ENCODE data around the gene ANKHD1. TPM values are rescaled to one million over a fixed set of nuclear protein-coding genes. Genes with fewer than 3 reads are reported as not detected.

Gene ANKHD1
- total and polyA plus RNA-seq, 10 donors, result 30.5 to 235 (median 157) TPM

DNA sequence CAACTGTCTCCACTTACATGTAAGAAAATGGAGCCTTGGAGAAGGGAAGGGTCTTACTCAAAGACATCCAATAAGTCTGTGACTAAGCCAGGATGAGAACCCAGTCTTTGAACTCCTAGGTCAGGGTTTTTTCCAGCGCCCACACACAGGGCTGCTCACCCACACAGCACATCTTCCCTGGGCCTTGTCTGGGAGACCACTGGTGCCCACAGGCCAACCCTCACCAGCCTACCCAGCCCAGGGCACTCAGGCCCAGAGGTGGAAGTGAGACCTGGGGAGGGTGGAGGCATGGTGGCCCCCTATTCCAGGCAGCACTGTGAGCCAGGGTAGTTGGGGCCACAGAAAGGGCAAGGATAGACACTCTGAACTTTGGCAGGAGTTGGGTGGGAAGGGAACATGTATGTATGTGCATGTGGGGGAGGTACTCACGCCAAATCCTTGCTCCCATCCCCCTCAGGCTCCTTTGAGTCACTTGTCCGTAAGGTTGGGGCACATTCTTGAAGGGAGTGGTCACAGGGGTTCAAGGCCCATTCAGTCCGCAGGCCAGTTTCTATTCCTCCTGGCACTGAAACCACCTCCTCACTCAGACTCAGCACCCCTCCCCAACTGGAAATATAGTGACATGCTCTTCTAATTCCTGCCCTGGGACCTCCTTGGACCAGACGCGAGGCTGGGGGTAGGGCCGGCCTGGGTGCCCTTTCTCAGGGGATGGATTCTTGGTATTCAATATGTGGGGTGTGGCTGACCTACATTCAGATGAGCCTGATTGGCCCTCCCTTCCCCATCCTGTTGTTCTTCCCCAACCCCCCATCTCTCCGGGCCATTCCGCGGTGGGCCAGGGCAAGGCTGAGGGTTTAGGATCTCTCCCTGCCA lies 44.5 kb upstream of the ANKHD1 start:
- peaks cover 0 to 11% (median 0%) of the 10 kb centered on the region in 7 donors for H3K27me3 ChIP-seq (replicated peaks in 1 of 7)
- intact Hi-C loops (cut with DNase I; ENCODE audit: low total_unique reads), result no loop called here
- peak overlapping the region in 2 of 8 donors; percentile 3 to 43 for H3K4me3 ChIP-seq
- TF ChIP-seq POLR2AphosphoS5 (IDR thresholded peaks at IDR 0.05) (no peak), POLR2A (IDR thresholded peaks at IDR 0.05) (no peak)
- TF ChIP-seq, protein P1, sequence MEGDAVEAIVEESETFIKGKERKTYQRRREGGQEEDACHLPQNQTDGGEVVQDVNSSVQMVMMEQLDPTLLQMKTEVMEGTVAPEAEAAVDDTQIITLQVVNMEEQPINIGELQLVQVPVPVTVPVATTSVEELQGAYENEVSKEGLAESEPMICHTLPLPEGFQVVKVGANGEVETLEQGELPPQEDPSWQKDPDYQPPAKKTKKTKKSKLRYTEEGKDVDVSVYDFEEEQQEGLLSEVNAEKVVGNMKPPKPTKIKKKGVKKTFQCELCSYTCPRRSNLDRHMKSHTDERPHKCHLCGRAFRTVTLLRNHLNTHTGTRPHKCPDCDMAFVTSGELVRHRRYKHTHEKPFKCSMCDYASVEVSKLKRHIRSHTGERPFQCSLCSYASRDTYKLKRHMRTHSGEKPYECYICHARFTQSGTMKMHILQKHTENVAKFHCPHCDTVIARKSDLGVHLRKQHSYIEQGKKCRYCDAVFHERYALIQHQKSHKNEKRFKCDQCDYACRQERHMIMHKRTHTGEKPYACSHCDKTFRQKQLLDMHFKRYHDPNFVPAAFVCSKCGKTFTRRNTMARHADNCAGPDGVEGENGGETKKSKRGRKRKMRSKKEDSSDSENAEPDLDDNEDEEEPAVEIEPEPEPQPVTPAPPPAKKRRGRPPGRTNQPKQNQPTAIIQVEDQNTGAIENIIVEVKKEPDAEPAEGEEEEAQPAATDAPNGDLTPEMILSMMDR (IDR thresholded peaks at IDR 0.05 in 8 of 11, conservative IDR thresholded peaks at IDR 0.05 in 3 of 11), result no peak
- H3K9me3 ChIP-seq, result no peaks in the 10 kb centered on the region
- H3K36me3 ChIP-seq, result no peaks in the 10 kb centered on the region
- peaks cover 8 to 19% (median 12%) of the 10 kb centered on the region in 6 donors for H3K4me1 ChIP-seq
- DNase-seq, result no peak
- H3K27ac ChIP-seq, result no peak overlapping the region
- WGBS, 5 donors, result 34 to 47% (median 37%) methylated on average over 10 of the region's 10 CpGs

DNA sequence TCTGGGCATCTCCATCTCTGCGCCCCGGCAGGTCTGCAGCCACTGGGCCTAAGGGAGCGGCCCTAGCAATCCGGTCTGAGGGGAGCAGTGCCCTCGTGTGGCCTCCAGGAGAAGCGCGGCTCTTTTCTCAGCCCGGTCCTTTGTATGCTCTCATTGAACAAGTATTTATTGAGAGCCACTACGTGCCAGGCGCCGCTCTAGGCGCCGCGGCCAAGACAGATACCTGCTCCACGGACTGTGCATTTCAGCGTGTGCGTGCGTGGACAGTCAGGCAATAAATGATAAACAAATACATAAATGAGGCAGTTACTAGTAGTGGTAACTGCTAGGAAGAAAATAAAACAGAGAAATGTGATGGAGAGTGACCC lies 43.9 kb upstream of the ANKHD1 start:
- Histone ChIP-seq H3K4me3 (peak overlapping the region in 2 of 8 donors; percentile 3 to 43), H3K9me3 (no peaks in the 10 kb centered on the region), H3K27ac (no peak overlapping the region), H3K27me3 (replicated peaks in 1 of 7) (peaks cover 0 to 10% (median 0%) of the 10 kb centered on the region in 7 donors), H3K36me3 (no peaks in the 10 kb centered on the region), H3K4me1 (peaks cover 8 to 20% (median 12%) of the 10 kb centered on the region in 6 donors)
- TF ChIP-seq POLR2A (IDR thresholded peaks at IDR 0.05), result no peak
- TF ChIP-seq, protein P1 (IDR thresholded peaks at IDR 0.05 in 8 of 11, conservative IDR thresholded peaks at IDR 0.05 in 3 of 11), result peak; percentile 78 to 92 (median 89)
- peak; percentile 43 to 68 (median 49) for TF ChIP-seq POLR2AphosphoS5 (IDR thresholded peaks at IDR 0.05)
- intact Hi-C loops (cut with DNase I; ENCODE audit: low total_unique reads), result no loop called here
- 0 to 2% (median 1%) methylated on average over 18 of the region's 18 CpGs for WGBS, 5 donors
- DNase-seq, result peak; percentile 93

DNA sequence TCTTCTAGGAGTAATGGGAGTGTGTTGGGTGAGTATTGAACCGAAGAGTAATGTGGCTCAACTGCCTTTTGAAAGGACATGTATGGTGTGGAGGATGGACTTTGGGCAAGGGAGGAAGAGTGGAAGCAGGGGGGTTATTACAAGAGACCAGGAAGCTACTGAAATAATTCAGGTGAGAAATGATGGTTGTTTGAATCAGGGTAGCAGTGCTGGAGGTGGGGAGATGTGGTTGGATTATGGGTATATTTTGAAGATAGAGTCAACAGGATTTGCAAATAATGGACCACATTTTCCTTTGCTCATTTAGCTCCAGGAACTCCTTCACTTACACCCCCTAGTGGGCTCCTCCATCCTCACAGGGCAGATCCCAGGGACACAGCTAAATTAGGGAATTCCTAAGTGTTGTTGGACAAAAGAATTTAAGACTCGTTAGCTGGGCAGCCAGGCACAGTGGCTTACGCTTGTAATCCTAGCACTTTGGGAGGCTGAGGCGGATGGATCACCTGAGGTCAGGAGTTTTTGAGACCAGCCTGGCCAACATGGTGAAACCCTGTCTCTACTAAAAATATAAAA lies 42.8 kb upstream of the ANKHD1 start:
- no peak overlapping the region for H3K4me3 ChIP-seq
- no peak overlapping the region for H3K27ac ChIP-seq
- no peaks in the 10 kb centered on the region for H3K36me3 ChIP-seq
- no peak for DNase-seq
- intact Hi-C loops (cut with DNase I; ENCODE audit: low total_unique reads), result no loop called here
- peaks cover 0 to 4% (median 0%) of the 10 kb centered on the region in 7 donors for H3K27me3 ChIP-seq (replicated peaks in 1 of 7)
- H3K4me1 ChIP-seq, result peaks cover 8 to 31% (median 20%) of the 10 kb centered on the region in 6 donors
- TF ChIP-seq, protein P1 (IDR thresholded peaks at IDR 0.05 in 8 of 11, conservative IDR thresholded peaks at IDR 0.05 in 3 of 11), result no peak
- TF ChIP-seq POLR2AphosphoS5 (IDR thresholded peaks at IDR 0.05), result no peak
- 70 to 87% (median 85%) methylated on average over 4 of the region's 4 CpGs for WGBS, 5 donors
- no peaks in the 10 kb centered on the region for H3K9me3 ChIP-seq

DNA sequence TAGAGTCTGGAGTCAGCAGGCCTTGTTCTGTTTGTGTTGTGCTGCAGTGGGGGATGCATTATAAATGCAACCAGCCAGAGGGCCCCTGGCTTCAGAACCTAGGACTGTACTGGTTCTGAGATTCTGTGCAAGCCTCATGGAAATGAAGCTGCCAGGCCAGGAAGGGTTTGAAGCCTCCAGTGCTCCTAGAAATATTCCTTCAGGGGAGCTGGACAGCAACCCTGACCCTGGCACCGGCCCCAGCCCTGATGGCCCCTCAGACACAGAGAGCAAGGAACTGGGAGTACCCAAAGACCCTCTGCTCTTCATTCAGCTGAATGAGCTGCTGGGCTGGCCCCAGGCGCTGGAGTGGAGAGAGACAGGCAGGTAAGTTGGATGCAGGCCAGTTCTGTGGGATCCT lies 41.5 kb upstream of the ANKHD1 start, which contains the start of gene SLC4A9:
Gene SLC4A9, plus strand, starts transcription at position 94 of the 400 bp plus-strand sequence. Its CDS starts 43 bp downstream, at position 137.
- intact Hi-C loops (cut with DNase I; ENCODE audit: low total_unique reads), result no loop called here
- no peak within 1 kb of the TSS for H3K4me3 ChIP-seq

More for the DNA sequence above, 41.5 kb upstream of the ANKHD1 start, which contains the start of gene SLC4A9:
- no peaks in the 10 kb centered on the region for H3K27me3 ChIP-seq (replicated peaks in 1 of 7)
- TF ChIP-seq POLR2A (IDR thresholded peaks at IDR 0.05) (no peak), POLR2AphosphoS5 (IDR thresholded peaks at IDR 0.05) (no peak)
- TF ChIP-seq, protein P1 (IDR thresholded peaks at IDR 0.05 in 8 of 11, conservative IDR thresholded peaks at IDR 0.05 in 3 of 11), result no peak
- 90 to 100% (median 94%) methylated on average over 2 of the region's 2 CpGs for WGBS, 5 donors
- H3K9me3 ChIP-seq, result no peaks in the 10 kb centered on the region
- H3K27ac ChIP-seq, result no peak within 1 kb of the TSS
- peaks cover 8 to 31% (median 20%) of the 10 kb centered on the region in 6 donors for H3K4me1 ChIP-seq
- DNase-seq, result no peak
- H3K36me3 ChIP-seq, result no peaks in the 10 kb centered on the region
